NAMALWA (cell line): ENCODE measurements around the gene RAB11A.

Experiments
- DNase-seq: peaks from one replicate; pipeline ENCODE4 v3.0.0-alpha.2; 2015; ENCODE audit warnings: low spot score

The RAB11A gene

DNA sequence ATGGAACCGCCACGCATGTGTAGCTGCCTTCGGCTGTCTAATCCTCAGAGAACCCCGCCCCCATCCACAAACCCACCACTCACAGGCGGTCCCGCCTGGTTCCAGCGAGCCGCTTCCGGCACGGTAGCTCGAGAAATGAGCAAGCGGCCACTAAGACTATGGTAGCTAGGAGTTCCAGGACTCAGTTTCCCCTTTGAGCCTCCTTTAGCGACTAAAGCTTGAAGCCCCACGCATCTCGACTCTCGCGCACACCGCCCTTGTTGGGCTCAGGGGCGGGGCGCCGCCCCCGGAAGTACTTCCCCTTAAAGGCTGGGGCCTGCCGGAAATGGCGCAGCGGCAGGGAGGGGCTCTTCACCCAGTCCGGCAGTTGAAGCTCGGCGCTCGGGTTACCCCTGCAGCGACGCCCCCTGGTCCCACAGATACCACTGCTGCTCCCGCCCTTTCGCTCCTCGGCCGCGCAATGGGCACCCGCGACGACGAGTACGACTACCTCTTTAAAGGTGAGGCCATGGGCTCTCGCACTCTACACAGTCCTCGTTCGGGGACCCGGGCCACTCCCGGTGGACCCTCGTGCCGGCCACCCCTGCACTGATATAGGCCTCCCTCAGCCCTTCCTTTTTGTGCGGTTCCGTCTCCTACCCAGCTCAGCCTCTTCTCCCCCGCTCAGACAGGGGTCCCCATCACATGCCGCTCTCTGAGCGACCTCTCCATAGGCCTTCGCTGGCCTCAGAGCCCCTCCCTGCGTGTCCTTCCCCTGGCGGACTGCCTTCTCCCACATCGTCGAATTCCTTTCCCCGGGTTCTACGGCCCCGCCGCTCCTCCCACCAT lies at the start of gene RAB11A:
Gene RAB11A, plus strand, starts transcription at position 366 of the 828 bp plus-strand sequence. Its CDS starts 95 bp downstream, at position 461.
- DNase-seq: peak; percentile 98

DNA sequence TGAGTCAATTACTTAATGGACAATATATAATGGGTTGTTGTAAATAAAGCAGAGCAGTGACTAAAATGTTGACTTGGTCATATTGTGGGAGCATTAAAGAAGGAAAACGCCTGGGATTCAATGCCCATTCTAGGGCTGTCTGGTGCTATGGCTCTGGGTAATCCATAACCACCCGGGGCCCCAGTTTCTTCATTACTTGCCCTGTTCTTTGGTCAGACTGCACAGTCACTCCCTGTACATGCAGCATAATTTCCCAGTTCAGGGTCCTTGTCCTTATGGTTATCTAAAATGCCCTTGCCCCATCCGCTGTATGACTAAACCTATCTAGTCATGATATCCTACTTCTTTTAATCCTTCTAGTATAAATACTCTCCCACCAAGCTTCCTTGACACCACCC lies 49.7 kb upstream of the RAB11A start:
- no peak for DNase-seq

DNA sequence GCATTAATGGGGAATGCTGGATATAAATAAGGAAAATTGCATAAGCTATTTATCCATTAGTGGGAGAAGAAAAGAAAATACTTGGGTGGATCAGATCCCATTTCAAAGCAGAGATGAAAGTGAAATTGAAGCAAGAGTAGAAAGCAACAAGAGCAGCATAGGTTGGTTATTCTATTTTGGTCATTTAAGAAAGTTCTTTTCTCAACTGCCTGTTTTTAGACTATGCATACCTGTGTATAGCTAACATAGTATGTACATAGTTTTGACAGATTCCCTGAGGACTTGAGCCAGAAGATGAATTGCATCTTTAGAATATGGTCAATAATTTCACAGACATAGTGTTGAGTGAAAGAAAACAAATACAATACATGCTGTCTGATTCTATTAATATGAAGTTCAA lies 48.2 kb upstream of the RAB11A start:
- no peak for DNase-seq

DNA sequence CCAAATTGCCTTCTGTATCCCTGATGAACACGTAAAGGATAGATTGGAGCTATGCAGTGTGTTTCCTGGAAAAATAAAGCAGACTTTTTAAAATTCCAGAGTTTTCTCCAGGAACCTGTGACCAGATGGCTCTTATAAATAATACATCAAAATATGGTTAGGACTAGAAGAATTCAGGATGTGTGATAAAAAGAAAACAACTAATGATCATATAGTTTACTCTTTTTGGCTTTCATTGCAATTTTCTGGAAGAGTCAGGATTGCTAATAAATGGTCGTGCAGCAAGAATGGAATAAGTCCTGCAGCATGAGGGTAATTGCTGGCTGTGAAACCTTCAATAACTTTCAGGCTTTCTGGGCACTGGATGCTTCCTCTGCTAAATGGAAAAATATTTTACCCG lies 47.0 kb upstream of the RAB11A start:
- no peak for DNase-seq

DNA sequence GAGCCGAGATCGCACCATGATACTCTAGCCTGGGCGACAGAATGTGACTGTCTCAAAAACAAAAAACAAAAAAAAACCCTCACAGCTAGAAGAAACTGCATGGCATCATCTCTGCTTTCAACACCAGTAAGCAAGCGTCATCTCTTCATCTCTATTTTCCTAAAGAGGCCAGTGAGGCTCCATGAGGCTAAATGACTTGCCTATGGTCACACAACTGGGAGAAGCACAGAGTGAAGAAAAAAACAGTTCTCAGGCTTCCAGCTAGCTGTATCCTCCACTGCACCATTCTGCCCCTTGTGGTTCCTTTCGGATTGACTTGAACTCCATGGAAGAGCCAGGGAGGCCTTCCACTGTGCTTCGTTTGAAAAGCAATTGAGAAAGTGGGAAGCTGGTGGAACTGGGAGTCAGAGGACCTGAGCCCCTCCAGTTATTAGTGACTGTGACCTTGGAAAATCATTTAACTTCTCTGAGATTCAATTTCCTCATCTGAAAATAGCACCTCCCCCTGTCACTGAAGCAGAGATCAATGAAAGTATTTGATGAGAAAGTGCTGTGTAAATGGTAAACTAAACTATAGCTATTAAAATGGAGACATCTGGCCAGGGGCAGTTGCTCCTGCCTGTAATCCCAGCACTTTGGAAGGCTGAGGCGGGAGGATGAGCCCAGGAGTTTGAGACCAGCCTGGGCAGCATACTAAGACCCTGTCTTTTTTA lies 45.1 kb upstream of the RAB11A start:
- peak; percentile 31 for DNase-seq

DNA sequence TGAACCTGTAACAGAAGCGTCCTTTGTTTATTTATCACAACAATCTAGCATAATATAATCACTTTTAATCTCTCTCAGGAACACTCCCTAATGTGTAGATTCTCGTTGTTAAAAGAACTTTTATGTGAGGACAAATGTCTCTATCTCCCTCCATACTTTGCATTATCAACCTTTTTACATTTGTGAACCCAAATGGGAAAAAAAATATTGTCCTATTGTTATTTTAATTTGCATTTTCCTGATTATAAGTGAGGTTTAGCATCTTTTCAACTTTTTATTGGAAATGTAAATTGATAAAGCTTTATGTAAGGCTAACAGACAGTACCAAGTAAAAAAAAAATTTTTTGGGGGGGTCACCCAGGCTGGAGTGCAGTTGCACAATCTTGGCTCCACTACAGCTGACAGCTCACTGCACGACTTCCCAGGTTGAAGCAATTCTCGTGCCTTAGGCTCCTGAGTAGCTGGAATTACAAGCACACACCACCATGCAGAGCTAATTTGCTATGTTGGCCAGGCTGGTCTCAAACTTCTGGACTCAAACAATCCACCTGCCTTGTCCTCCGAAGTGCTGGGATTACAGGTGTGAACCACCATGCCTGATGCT lies 44.2 kb upstream of the RAB11A start:
- no peak for DNase-seq

DNA sequence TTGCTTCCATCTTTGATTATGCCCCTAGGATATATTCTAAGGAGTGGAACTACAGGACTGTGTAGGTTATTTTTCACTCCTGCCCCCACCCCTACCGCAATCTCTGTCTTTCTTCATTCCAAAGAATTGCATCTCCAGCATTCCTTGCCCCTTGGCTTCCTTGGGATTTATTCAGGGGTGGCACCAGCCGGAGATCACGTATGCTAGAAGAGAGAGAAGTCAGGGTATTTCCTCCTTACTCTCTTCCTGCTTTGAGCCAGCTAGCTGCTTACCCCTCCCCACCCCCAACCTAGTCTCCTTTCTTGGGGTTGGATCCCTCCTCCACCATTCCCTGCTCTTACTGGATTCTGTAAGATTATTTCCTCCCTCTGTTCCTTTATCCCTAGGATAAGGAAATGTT lies 42.2 kb upstream of the RAB11A start:
- DNase-seq: no peak

DNA sequence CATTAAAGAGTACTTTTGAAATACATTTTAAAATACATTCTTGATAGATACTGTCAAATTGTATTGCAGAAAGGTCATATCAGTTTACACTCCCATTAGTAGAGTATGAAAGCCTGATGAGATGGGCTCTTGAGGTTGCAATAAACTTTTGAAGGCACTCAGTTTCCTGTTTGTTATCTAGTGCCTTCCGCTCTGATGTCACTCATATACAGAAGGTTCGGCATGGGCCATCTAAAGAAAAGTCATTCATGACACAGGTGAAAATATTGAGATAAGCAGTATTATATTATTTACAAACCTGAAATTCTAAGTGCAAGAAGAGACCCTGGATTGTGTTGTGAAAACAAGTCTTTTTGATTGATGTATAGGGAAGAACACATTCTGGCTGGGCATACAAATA lies 40.7 kb upstream of the RAB11A start:
- no peak for DNase-seq

DNA sequence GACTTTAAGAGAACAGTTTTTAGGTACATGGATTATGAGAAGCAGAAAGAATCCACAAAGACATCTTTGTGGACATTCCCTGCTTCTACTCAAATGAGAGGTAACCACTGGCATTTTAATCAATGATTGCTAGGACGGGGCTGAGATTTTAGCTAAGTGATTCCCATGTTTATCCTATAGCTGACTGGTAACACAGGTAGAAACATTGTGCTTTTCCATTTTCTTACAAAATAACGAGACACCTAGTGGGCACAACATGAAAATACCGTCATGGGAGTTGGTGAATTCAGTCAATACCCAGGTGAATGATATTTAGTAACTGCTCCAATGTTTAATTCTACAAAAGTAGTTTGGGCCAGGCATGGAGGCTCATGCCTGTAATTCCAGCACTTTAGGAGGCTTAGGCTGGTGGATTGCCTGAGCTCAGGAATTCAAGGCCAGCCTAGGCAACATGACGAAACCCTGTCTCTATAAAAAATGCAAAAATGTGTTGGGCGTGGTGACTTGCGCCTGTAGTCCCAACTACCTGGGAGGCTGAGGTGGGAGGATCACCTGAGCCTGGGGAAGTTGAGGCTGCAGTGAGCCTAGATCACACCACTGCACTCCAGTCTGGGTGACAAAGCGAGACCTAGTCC lies 40.0 kb upstream of the RAB11A start:
- DNase-seq: peak; percentile 59

DNA sequence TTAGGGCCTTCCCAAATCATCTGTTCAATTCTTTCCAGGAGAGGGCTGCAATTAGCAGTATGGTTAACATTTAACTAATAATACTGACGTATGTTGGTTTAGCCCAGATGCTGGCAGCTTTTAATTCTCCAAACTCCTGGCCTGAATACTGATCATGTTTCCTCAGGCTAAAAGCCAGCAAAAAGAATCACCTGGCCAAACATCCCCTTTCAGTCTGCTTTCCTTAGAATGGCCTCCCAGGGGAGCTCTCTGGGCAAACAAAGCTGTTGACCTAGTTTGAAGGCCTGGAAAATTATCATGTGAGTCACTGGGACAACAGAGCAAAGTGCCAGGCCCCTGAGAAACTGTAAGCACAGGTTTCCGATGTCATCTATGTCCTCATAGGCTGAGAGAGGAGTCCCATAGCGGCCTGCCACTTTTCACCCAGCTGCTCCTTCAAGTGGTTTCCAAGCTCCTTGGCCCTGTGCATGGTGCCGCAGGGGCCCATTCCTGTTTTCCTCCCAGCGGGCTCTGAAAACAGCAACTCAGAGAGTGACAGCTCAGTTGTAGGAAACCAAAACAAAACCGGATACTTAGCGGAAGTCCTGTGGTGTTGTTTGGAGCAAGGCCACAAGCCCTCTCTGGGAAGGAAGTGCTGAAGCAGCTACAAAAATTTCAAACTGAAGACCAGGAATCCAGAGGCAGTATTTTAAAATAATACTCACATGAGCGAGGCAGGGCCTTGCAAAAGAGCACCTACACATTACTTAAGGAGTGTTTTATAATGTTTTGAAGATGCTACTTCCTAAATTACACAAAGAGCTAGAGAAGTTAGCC lies 36.5 kb upstream of the RAB11A start:
- no peak for DNase-seq

DNA sequence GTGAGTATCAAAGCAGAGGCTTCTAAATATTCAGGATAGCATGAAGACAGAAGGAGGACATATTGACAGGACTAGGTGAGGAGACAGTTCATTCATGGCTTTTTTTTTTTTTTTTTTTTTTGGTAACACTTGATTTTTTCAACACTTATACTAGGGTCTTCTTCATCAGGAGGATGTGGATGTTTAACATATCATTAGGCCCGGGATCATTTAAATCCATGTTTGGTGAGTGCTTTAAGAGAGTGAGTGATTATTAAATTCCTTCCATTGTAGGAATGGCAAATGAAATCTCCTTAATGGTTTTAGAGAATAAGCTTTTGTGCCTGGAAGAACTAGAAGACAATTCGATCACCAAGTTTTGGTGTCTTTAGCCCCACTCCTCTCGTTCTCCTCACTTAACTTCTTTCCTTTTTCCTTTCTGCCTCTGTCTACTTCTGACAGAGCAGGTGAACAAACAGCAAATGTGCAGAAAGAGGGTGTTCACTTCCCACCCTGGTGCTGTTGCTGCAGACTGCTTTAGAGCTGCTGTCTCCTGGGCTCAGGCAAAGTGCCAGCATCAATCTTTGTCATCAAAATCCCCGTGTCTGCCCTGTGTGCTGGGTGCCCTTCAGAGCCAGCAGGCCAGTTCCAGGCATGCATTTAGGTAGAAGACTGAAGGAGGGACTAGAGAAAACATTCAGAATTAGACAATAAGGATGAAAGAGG lies 35.6 kb upstream of the RAB11A start:
- DNase-seq: no peak

DNA sequence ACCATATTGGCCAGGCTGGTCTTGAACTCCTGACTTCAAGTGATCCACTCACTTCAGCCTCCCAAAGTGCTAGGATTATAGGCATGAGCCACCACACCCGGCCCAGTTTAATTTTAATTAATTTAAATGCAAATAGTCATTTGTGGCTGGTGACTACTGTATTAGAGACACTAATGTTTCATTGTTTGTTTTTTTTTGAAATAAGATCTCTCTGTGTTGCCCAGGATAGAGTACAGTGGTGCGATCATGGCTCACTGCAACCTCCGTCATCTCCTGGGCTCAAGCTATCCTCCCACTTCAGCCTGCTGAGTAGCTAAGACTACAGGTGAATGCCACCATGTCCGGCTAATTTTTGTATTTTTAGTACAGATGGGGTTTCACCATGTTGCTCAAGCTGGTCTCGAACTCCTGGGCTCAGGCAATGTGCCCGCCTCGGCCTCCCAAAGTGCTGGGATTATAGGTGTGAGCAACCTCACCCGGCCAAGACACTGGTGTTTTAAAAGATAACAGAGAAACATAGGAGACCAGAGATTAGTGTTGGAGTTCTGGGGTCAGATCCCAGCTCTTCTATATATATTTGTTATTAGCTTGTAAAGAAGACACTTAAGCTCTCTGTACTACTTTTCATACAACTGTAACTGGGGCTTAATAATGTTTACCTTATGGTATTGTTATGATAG lies 34.5 kb upstream of the RAB11A start:
- no peak for DNase-seq

DNA sequence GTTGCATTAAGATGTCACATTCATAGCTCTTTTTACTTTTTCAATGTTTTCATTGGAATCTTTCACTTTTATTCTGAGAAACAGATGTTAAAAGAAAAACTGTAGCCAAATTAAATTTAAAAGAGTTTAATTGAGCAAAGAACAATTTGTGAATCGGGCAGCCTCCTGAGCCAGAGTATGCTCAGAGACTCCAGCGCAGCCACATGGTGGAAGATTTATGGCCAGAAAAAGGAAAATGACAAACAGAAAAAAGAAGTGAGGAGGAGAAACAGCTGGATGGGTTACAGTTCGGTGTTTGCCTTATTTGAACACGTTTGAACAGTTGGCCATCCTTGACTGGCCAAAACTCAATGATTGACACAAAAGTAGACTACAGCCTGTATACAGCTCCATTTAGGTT lies 33.8 kb upstream of the RAB11A start:
- no peak for DNase-seq

DNA sequence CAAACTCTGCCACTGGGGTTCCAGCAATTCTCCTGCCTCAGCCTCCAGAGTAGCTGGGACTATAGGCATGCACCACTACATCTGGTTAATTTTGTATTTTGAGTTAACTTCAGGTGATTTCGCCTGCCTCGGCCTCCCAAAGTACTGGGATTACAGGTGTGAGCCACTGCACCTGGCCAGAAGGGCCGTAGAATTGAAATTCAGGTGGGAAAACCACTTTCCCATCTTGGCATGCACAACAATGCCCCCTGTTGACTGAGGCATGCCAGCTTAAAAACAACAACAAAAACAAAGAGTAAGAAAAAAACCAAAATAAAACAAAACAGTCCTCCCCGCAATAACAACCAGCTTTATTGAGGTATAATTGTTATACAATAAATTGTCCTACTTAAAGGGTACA lies 32.6 kb upstream of the RAB11A start:
- no peak for DNase-seq

DNA sequence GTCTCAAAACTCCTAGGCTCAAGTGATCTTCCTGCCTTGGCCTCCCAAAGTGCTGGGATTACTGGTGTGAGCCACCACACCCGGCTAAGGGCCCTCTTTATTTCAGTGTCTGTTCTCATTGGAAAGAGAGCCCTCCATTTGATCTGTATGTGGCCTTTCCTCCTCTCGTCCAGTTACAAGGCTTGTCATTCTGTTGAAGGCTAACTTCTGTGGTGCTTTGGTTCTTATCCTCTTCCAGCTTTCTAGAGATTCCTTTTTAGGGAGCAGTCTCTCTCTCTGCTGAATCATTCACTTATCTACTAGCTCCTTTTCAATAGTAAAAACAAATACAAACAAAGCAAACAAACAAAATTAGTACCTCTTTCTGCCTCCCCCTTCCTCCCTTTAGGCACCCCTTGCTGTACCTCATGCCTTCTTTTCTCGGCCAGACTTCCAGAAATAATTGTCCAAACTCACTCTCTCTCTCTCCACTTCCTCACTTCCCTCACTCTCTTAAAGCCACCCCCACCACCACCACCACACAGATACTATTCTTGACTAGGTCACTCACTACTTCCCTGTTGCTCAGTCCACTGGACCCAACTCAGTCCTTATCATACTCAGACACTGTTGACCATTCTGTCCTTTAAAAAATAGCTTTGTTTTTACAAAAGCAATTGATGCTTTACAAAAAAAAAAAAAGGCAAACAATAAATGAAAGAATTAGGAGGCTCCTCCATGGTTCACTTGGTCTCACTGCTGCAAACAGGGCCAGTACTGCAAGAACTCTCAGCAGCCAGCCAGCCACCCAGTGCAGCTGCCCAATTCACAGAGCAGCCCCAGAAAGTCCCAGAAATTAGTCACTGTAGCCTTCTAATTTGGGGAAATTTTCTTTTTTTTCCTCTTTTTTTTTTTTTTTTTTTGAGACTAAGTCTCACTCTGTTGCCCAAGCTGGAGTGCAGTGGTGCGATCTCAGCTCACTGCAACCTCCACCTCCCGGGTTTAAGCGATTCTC lies 31.7 kb upstream of the RAB11A start:
- DNase-seq: no peak

DNA sequence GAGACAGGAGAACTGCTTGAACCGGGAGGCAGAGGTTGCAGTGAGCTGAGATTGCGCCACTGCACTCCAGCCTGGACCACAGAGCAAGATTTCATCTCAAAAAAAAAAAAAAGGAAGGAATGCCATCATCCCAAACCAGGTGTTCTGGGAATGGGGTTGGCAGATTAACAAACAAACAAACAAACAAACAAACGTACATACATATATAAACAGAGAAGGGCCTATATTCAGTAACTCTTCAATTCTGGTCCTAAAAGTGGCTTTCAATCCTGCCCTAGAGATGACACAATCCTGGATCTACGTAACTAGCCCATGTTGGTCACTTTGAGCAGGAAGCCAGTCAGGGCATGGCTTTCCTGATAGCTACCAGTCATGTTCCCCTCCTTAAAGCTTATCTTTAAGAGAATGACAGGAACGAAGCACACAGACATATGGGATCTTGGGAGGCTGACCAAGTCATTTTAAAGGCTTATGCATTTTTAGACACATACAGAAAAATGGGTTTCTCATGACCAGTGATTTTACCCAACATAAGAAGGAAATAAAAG lies 29.9 kb upstream of the RAB11A start:
- DNase-seq: no peak

DNA sequence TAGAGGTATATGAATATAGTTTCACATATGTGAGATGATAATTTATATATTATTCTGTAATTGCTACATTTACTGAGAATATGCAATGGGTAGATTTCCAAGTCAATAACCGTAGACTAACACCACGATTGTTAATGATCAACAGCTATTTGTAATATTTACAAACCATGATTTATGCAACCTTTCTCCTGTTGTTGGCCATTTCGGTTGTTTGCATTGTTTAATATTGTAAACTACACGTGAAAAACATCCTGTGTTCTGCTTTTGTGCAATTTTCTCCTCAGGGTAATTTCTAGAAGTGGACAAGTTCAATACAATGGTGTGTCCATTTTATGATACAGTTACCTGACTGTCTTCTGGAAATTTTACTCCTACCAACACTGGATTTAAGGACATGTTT lies 29.3 kb upstream of the RAB11A start:
- no peak for DNase-seq

DNA sequence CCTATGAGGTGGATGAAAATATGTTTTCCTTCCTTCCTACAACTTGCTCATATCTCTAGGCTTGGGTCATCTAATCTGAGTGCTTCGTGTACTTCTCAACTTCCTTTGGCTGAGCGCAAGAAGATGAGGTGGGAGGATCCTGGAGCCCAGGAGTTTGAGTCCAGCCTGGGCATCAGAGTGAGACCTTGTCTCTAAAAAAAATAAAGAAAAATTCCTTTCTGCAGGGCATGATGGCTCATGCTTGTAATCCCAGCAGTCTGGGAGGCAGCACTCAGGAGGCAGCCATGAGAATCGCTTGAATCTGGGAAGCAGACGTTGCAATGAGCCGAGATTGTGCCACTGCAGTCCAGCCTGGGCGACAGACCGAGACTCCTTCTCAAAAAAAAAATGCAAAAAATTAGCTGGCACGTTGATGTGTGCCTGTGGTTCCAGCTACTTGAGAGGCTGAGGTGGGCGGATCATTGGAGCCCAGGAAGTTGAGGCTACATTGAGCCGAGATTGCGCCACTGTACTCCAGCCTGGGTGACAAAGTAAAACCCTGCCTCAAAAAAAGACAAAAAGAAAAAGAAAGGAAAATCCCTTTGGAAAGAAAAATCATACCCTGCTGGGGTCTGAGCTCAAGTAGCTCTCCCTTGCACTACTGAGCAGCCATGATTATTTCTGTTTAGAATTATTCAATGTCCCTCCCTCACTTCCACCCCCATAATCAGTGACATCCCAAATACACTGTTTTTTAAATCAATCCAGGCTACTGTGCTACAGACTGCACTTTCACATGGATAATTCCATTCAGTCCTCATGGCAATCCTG lies 28.0 kb upstream of the RAB11A start:
- DNase-seq: no peak
